K562 (cell line): ENCODE data around the gene AP1M1. TPM values are rescaled to one million over a fixed set of nuclear protein-coding genes. Genes with fewer than 3 reads are reported as not detected.

Source experiments
- EHMT2 ChIP-seq: fragments of 450-650 bp; IDR thresholded peaks from 2 replicates; pipeline ENCODE4 v1.6.1; 2018; ENCODE audit warnings: antibody characterized with exemption
- FOXP1 ChIP-seq: sonication (generic); formaldehyde crosslinking; IDR thresholded peaks from 2 replicates; pipeline ENCODE4 v1.8.0; 2022; ENCODE audit warnings: mild to moderate bottlenecking, missing genetic modification reagents
- ILF3 ChIP-seq: fragments of 450-650 bp; IDR thresholded peaks from 2 replicates; pipeline ENCODE4 v1.6.1; 2018; ENCODE audit warnings: antibody characterized with exemption, mild to moderate bottlenecking, moderate library complexity, borderline replicate concordance
- KDM4B ChIP-seq, 2 experiments: fragments of 450-650 bp in 1 of 2; sonication (generic) in 1 of 2; IDR thresholded peaks; 2 replicates each; pipeline ENCODE4 v1.6.1; 2016 to 2017; ENCODE audit warnings: borderline replicate concordance in 2 of 2, antibody characterized with exemption in 1 of 2, low read depth in 1 of 2, mild to moderate bottlenecking in 1 of 2
- KLF16 ChIP-seq: IDR thresholded peaks from 2 replicates; pipeline ENCODE4 v1.6.1; 2016; ENCODE audit warnings: antibody characterized with exemption
- MTA2 ChIP-seq: fragments of 450-650 bp; IDR thresholded peaks from 2 replicates; pipeline ENCODE4 v1.6.1; 2016; ENCODE audit warnings: low read depth
- NCOR1 ChIP-seq: fragments of 450-650 bp; IDR thresholded peaks from 2 replicates; pipeline ENCODE4 v1.6.1; 2016; ENCODE audit warnings: mild to moderate bottlenecking, moderate library complexity
- POLR2A ChIP-seq: fragments of 450-650 bp; conservative IDR thresholded peaks from 2 replicates; pipeline ENCODE4 v1.6.1; 2016
- POLR3G ChIP-seq: IDR thresholded peaks from 2 replicates; pipeline ENCODE4 v1.6.1; 2011; ENCODE audit not compliant: insufficient read length, insufficient replicate concordance; ENCODE audit errors: extremely low read depth
- RBBP5 ChIP-seq: fragments of 200-600 bp; sonication (generic); IDR thresholded peaks from 2 replicates; pipeline ENCODE4 v1.6.1; 2012; ENCODE audit warnings: borderline replicate concordance, mild to moderate bottlenecking, low read length, control low read depth, inconsistent platforms; ENCODE audit not compliant: insufficient read depth, poor library complexity, severe bottlenecking
- RNF2 ChIP-seq: sonication (generic); IDR thresholded peaks from 2 replicates; pipeline ENCODE4 v1.6.1; 2016
- STAT5B ChIP-seq: fragments of 250-450 bp; sonication (Bioruptor Pico); IDR thresholded peaks from 2 replicates; pipeline ENCODE4 v1.8.0; 2021; ENCODE audit warnings: mild to moderate bottlenecking, inconsistent platforms
- TAF15 ChIP-seq: fragments of 200-400 bp; formaldehyde crosslinking; IDR thresholded peaks from 2 replicates; pipeline ENCODE4 v1.6.1; 2017; ENCODE audit warnings: mild to moderate bottlenecking, low read depth, low read length, moderate library complexity
- ZNF165 ChIP-seq: fragments of 250-450 bp; sonication (Bioruptor Pico); IDR thresholded peaks from 2 replicates; pipeline ENCODE4 v1.4.0; 2020; ENCODE audit warnings: borderline replicate concordance
- ZNF175 ChIP-seq: fragments of 200-800 bp; sonication (Bioruptor generic); IDR thresholded peaks from 2 replicates; pipeline ENCODE4 v1.6.1; 2016; ENCODE audit warnings: low read depth, mild to moderate bottlenecking, missing genetic modification characterization, missing compliant biosample characterization
- ZNF23 ChIP-seq: fragments of 250-450 bp; sonication (Bioruptor Pico); IDR thresholded peaks from 2 replicates; pipeline ENCODE4 v1.4.0; 2020; ENCODE audit warnings: mild to moderate bottlenecking
- ZNF232 ChIP-seq: sonication (generic); formaldehyde crosslinking; IDR thresholded peaks from 2 replicates; pipeline ENCODE4 v1.8.0; 2022; ENCODE audit warnings: mild to moderate bottlenecking, missing genetic modification reagents
- polyA plus RNA-seq, 8 experiments: library from polyadenylated mRNA; depleted of rRNA in 4 of 8; stranded (reverse) in 5 of 8; unstranded in 3 of 8; fragments of >200 nt; fragmentation: Nextera tagmentation in 2 of 8; fragmentation: Illumina TruSeq in 1 of 8; extraction: Ambion mirVana in 2 of 8; extraction: Trizol in 1 of 8; gene quantifications; 2 replicates each; pipeline versions ENCODE4 v1.2.1 to v1.2.3, GENCODE V29; 2011 to 2014; ENCODE audit warnings: inconsistent platforms in 1 of 8, missing spikeins in 1 of 8
- total RNA-seq, 7 experiments: library from RNA; depleted of rRNA in 6 of 7; stranded (reverse); fragments of >200 nt in 6 of 7; fragmentation: Illumina TruSeq in 2 of 7; extraction: Trizol in 2 of 7; gene quantifications; 2 replicates each; pipeline versions ENCODE4 v1.2.1 to v1.2.3, GENCODE V29; 2011 to 2021; ENCODE audit warnings: low replicate concordance in 1 of 7
- TF ChIP-seq, protein P1 (sequence below): fragments of 200-800 bp; sonication (Bioruptor generic); IDR thresholded peaks from 2 replicates; pipeline ENCODE4 v1.6.1; 2016; ENCODE audit warnings: missing genetic modification characterization, missing compliant biosample characterization
- TF ChIP-seq, protein P2 (sequence below): fragments of 200-800 bp; sonication (Bioruptor generic); IDR thresholded peaks from 2 replicates; pipeline ENCODE4 v1.6.1; 2017; ENCODE audit warnings: missing genetic modification characterization, missing compliant biosample characterization
- TF ChIP-seq, protein P3 (sequence below): fragments of 250-450 bp; sonication (Bioruptor Pico); IDR thresholded peaks from 2 replicates; pipeline ENCODE4 v1.4.0; 2020; ENCODE audit warnings: mild to moderate bottlenecking
- TF ChIP-seq, protein P4 (sequence below): sonication (generic); formaldehyde crosslinking; IDR thresholded peaks from 2 replicates; pipeline ENCODE4 v1.8.1; 2023; ENCODE audit warnings: mild to moderate bottlenecking, missing genetic modification reagents

The AP1M1 gene
- total and polyA plus RNA-seq, 9 of the 15 experiments (the other 6 are each of a cell fraction or from before 2014, with no cell fraction given): 0.87 to 56.2 (median 29.1) TPM

DNA sequence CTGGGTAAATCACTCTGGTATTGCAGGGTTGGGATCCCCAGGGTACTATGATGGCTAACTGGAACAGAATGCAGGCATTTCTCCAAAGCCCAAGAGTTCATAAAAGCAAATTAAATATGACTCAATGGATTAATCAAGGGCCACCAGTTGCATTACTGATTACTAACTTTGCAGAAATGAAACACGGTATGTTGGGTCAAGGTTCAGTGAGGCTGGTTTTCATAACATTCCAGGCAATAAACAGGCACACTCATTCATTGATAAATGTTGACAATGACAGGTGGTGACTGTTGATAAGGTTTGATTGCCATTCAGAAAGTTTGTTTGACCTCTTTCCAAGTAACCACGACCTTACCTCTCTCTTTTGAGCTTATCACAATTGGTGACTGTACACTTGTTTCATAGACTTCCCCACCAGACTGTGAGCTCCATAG, 506 bp upstream of the AP1M1 start (continued):
- TF ChIP-seq STAT5B (CRISPR knock-in tag) (no peak), ZNF165 (CRISPR knock-in tag) (no peak), ILF3 (no peak), ZNF175 (CRISPR knock-in tag) (no peak), TAF15 (no peak), EHMT2 (peak; percentile 12; the same call in 1 of the 2 replicates), MTA2 (peak; percentile 82), POLR3G (no peak), KLF16 (peak; percentile 86), FOXP1 (no peak), ZNF232 (CRISPR knock-in tag) (no peak), POLR2A (peak; percentile 56; the same call in 1 of the 2 replicates), RBBP5 (no peak), NCOR1 (peak; percentile 91), KDM4B (IDR thresholded peaks at IDR 0.05; ENCODE audit: borderline replicate concordance in 2 of 2, low read depth in 1 of 2) (no peak), RNF2 (peak; percentile 34; the same call in 1 of the 2 replicates), ZNF23 (CRISPR knock-in tag) (no peak)
- TF ChIP-seq, protein P1, sequence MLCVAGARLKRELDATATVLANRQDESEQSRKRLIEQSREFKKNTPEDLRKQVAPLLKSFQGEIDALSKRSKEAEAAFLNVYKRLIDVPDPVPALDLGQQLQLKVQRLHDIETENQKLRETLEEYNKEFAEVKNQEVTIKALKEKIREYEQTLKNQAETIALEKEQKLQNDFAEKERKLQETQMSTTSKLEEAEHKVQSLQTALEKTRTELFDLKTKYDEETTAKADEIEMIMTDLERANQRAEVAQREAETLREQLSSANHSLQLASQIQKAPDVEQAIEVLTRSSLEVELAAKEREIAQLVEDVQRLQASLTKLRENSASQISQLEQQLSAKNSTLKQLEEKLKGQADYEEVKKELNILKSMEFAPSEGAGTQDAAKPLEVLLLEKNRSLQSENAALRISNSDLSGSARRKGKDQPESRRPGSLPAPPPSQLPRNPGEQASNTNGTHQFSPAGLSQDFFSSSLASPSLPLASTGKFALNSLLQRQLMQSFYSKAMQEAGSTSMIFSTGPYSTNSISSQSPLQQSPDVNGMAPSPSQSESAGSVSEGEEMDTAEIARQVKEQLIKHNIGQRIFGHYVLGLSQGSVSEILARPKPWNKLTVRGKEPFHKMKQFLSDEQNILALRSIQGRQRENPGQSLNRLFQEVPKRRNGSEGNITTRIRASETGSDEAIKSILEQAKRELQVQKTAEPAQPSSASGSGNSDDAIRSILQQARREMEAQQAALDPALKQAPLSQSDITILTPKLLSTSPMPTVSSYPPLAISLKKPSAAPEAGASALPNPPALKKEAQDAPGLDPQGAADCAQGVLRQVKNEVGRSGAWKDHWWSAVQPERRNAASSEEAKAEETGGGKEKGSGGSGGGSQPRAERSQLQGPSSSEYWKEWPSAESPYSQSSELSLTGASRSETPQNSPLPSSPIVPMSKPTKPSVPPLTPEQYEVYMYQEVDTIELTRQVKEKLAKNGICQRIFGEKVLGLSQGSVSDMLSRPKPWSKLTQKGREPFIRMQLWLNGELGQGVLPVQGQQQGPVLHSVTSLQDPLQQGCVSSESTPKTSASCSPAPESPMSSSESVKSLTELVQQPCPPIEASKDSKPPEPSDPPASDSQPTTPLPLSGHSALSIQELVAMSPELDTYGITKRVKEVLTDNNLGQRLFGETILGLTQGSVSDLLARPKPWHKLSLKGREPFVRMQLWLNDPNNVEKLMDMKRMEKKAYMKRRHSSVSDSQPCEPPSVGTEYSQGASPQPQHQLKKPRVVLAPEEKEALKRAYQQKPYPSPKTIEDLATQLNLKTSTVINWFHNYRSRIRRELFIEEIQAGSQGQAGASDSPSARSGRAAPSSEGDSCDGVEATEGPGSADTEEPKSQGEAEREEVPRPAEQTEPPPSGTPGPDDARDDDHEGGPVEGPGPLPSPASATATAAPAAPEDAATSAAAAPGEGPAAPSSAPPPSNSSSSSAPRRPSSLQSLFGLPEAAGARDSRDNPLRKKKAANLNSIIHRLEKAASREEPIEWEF (CRISPR knock-in tag): peak; percentile 50; the same call in 1 of the 2 replicates
- TF ChIP-seq, protein P2, sequence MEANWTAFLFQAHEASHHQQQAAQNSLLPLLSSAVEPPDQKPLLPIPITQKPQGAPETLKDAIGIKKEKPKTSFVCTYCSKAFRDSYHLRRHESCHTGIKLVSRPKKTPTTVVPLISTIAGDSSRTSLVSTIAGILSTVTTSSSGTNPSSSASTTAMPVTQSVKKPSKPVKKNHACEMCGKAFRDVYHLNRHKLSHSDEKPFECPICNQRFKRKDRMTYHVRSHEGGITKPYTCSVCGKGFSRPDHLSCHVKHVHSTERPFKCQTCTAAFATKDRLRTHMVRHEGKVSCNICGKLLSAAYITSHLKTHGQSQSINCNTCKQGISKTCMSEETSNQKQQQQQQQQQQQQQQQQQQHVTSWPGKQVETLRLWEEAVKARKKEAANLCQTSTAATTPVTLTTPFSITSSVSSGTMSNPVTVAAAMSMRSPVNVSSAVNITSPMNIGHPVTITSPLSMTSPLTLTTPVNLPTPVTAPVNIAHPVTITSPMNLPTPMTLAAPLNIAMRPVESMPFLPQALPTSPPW: no peak
- TF ChIP-seq, protein P3, sequence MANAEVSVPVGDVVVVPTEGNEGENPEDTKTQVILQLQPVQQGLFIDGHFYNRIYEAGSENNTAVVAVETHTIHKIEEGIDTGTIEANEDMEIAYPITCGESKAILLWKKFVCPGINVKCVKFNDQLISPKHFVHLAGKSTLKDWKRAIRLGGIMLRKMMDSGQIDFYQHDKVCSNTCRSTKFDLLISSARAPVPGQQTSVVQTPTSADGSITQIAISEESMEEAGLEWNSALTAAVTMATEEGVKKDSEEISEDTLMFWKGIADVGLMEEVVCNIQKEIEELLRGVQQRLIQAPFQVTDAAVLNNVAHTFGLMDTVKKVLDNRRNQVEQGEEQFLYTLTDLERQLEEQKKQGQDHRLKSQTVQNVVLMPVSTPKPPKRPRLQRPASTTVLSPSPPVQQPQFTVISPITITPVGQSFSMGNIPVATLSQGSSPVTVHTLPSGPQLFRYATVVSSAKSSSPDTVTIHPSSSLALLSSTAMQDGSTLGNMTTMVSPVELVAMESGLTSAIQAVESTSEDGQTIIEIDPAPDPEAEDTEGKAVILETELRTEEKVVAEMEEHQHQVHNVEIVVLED: no peak
- TF ChIP-seq, protein P4, sequence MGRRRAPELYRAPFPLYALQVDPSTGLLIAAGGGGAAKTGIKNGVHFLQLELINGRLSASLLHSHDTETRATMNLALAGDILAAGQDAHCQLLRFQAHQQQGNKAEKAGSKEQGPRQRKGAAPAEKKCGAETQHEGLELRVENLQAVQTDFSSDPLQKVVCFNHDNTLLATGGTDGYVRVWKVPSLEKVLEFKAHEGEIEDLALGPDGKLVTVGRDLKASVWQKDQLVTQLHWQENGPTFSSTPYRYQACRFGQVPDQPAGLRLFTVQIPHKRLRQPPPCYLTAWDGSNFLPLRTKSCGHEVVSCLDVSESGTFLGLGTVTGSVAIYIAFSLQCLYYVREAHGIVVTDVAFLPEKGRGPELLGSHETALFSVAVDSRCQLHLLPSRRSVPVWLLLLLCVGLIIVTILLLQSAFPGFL (CRISPR knock-in tag): no peak
